Measurements from ENCODE around the gene PTPRS. TPM values are rescaled to one million over a fixed set of nuclear protein-coding genes. Genes with fewer than 3 reads are reported as not detected.

The PTPRS gene
- total and polyA plus RNA-seq, 9 of the 15 experiments (the other 6 are each of a cell fraction or from before 2014, with no cell fraction given), result 1.1 to 49.4 (median 14.1) TPM

GRCh38 chr19:5369962-5370367 is 29.4 kb upstream of the PTPRS start (continued):
- TF ChIP-seq ETS1 (conservative IDR thresholded peaks at IDR 0.05; ENCODE audit: control insufficient read depth, low read depth, low read length) (no peak), SOX6 (IDR thresholded peaks at IDR 0.05) (no peak), ZNF431 (CRISPR knock-in tag; IDR thresholded peaks at IDR 0.05) (no peak), PYGO2 (tag; IDR thresholded peaks at IDR 0.05) (no peak), BCL6 (CRISPR knock-in tag; IDR thresholded peaks at IDR 0.05) (no peak), PRDM10 (IDR thresholded peaks at IDR 0.05; ENCODE audit: partially characterized antibody) (no peak), AFF4 (CRISPR knock-in tag; IDR thresholded peaks at IDR 0.05) (no peak), MEF2D (tag; conservative IDR thresholded peaks at IDR 0.05; ENCODE audit: low read depth) (no peak), CAMTA2 (CRISPR knock-in tag; conservative IDR thresholded peaks at IDR 0.05) (no peak), LEF1 (IDR thresholded peaks at IDR 0.05) (no peak), MYBL2 (IDR thresholded peaks at IDR 0.05; ENCODE audit: low read depth) (no peak), MYBL2 (CRISPR knock-in tag; IDR thresholded peaks at IDR 0.05; ENCODE audit: borderline replicate concordance) (no peak), ARID2 (IDR thresholded peaks at IDR 0.05) (no peak), KDM1A (IDR thresholded peaks at IDR 0.05) (peak; percentile 53 to 74; a peak in 3 of 4 replicates), ZBTB33 (CRISPR knock-in tag; IDR thresholded peaks at IDR 0.05) (no peak), DIDO1 (tag; IDR thresholded peaks at IDR 0.05; ENCODE audit: low read depth) (no peak), HDAC3 (IDR thresholded peaks at IDR 0.05; ENCODE audit: borderline replicate concordance, partially characterized antibody) (no peak), ILF3 (IDR thresholded peaks at IDR 0.05; ENCODE audit: borderline replicate concordance) (no peak), POLR2A (conservative IDR thresholded peaks at IDR 0.05) (no peak), SAFB2 (IDR thresholded peaks at IDR 0.05; ENCODE audit: borderline replicate concordance, low read depth, low read length, severe bottlenecking) (no peak), CEBPB (tag; IDR thresholded peaks at IDR 0.05) (no peak)

All from K562 (cell line).